GM18505 (cell line): ENCODE results near the gene TCEA3.

Experiments used
- ATAC-seq: cut with Tn5 transposase; IDR thresholded peaks from one replicate; pipeline ENCODE4 v1.9.1; 2021; ENCODE audit not compliant: unreplicated experiment
- POLR2A ChIP-seq: IDR thresholded peaks from 4 replicates; pipeline ENCODE4 v1.6.1; 2011; ENCODE audit warnings: borderline replicate concordance; ENCODE audit not compliant: insufficient read depth, insufficient read length; ENCODE audit errors: extremely low read depth

The TCEA3 gene

GRCh38 chr1:23422241-23422877, 2.2 kb downstream of the TCEA3 start:
- no peak for TF ChIP-seq POLR2A

GRCh38 chr1:23421753-23422240, 2.8 kb downstream of the TCEA3 start:
- no peak for TF ChIP-seq POLR2A
- no peak for ATAC-seq

More at GRCh38 chr1:23422241-23422877, 2.2 kb downstream of the TCEA3 start:
- no peak for ATAC-seq

GRCh38 chr1:23421343-23421742, 3.2 kb downstream of the TCEA3 start:
- no peak for ATAC-seq
- TF ChIP-seq POLR2A: no peak

DNA sequence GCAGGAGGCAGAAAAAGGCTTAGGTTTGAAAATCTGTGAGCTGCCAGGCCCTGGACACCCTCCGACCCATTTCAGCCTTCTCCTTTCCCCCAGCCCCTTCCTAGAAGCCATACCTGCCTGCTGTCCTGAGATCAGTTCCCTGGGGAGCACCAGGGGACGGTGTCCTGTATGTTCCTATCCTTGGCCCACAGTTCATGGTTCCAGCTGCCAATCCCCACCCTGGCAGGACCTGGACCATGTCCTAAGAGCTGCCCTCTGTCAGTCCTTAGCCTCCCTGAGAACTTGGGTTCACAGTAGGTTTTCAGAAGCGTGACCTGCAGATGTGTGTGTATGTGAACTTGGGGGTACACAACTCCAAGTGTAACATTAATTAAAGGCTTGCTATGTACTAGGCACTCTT, 3.8 kb downstream of the TCEA3 start:
- TF ChIP-seq POLR2A: no peak
- ATAC-seq: no peak

- TF ChIP-seq POLR2A: no peak
- ATAC-seq: no peak
Measured at GRCh38 chr1:23419180-23419579, 5.4 kb downstream of the TCEA3 start.

DNA sequence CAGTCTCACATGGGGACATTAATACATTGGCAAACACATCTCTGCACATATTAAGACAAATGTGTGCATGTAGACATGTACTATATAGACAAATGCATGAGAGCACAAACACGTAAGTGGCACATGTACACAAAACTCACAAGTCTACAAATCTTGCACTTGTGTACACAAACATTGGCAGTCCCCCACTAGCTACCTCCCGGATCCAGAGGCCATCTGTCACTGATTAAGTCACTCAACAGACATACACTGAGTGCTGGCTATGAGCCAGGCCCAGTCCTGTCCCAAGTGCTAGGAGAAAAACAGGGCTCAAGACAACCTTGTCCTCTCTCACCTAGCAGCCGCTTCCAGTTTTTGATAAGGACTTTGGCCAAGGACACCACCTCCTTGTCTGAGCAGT, 7.0 kb downstream of the TCEA3 start:
- no peak for ATAC-seq
- TF ChIP-seq POLR2A: no peak

DNA sequence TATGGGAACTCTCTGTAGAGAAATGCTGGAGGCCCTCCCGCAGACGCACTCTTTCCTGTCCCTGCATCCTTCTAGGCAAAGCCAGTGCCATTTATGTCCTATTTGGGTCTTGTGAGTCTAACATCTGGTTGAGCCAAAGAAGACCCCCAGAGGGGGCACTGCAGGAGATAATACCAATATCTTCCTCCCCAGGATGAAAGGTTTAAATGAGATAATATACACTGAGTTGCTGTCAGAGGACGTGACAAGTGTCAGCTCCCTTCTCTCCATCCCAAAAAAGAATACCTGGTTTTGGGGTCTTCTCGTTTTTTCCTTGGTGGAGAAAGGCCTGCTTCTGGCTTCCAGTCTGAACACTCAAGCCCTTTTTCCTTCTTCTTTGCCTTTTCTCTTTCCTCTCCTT, 7.6 kb downstream of the TCEA3 start:
- no peak for TF ChIP-seq POLR2A
- ATAC-seq: no peak

DNA sequence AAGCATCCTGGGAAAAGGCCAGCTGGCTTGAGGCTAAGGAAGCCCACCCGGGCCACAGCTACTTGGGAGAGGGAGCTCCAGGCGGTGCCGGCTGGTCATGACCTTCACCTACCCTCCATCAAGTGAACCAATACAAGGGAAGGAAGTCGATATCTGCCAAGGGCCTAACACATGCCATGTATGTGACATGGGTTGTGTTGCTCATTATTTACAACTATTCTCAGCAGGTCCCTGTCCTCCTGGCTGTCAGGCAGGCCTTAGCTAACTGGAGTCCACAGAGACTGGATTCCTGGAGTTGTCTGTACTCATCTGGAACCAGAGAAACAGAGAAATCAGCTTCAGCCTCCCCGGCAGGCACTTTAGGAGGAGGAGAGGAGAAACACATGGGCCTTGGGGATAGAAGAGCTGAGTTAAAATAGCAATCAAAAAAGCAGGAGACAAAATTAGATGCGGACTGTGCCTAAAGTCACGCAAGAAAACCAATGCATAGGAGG, 15.7 kb downstream of the TCEA3 start:
- no peak for TF ChIP-seq POLR2A
- no peak for ATAC-seq

DNA sequence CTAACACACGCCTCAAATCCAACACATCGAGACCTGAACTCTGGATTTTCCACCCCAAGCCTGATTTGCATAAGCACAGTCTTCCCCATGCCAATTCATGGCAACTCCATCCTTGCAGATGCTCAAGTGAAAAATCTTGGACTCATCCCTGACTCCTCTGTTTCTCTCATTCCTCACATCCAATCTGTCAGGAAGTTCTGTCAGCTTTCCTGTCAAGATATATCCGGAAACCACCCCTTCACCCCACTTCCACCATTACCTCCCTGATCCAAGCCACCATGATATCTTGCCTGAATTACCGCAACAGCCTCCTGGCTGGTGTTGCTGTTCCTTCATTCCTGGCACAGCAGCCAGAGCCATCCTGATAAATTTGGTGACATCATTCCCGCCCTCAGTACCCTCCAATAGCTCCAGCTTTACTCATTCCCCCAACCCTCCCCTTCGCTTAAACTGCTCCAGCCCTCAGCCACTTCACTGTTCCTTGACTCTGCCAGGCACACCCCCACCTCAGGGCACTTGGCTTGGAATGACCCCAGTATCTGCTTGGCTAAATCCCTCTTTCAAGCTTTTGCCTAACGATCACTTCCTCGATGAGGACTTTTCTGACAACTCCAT, 17.4 kb downstream of the TCEA3 start:
- no peak for ATAC-seq
- TF ChIP-seq POLR2A: no peak

DNA sequence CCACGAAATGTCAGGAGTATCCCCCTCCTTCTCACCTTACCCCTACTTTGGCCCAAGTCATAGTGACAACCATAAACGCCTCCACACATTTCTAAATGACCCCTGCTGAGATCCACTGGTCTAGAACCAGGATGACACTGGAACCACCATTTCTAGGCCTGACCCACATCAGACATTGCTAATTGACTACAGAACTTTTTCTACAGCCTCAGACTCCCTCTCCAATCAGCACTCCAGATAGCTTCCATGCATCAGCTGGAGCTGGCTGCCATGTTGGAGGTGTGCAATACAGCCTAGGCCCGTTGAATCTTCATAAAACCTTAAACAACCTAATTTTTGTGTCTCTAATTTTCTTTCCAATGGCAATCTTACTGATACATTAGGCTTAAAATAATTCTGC, 18.6 kb downstream of the TCEA3 start:
- no peak for ATAC-seq
- TF ChIP-seq POLR2A: no peak

- no peak for ATAC-seq
- TF ChIP-seq POLR2A: no peak
Measured at GRCh38 chr1:23403735-23404486, 20.6 kb downstream of the TCEA3 start.

GRCh38 chr1:23403355-23403734, 21.2 kb downstream of the TCEA3 start:
- TF ChIP-seq POLR2A: no peak
- ATAC-seq: no peak

- TF ChIP-seq POLR2A: no peak
- no peak for ATAC-seq
Measured at GRCh38 chr1:23403038-23403336, 21.6 kb downstream of the TCEA3 start.
